GM18507 (cell line): ENCODE measurements around the gene TMTC2.

Source experiments
- DNase-seq: peaks from one replicate; pipeline ENCODE4 v3.0.0; 2011; ENCODE audit warnings: low read depth; ENCODE audit not compliant: insufficient read length; ENCODE audit errors: extremely low spot score
- FAIRE-seq: peaks from 2 replicates; lab custom pipeline; 2011; peaks lifted over from hg19 to GRCh38; lab: Jason Lieb, UNC

TMTC2 gene

GRCh38 chr12:82912406-82912805, 225.7 kb downstream of the TMTC2 start:
- DNase-seq (no peak), FAIRE-seq (no peak)

- no peak for FAIRE-seq
- DNase-seq, result no peak
These were observed 232.8 kb downstream of the TMTC2 start for GRCh38 chr12:82919388-82920054.

GRCh38 chr12:82923935-82924334, 237.2 kb downstream of the TMTC2 start:
- DNase-seq (no peak), FAIRE-seq (no peak)

- DNase-seq, result no peak
- no peak for FAIRE-seq
These were observed 239.9 kb downstream of the TMTC2 start for GRCh38 chr12:82926630-82927029.

DNA sequence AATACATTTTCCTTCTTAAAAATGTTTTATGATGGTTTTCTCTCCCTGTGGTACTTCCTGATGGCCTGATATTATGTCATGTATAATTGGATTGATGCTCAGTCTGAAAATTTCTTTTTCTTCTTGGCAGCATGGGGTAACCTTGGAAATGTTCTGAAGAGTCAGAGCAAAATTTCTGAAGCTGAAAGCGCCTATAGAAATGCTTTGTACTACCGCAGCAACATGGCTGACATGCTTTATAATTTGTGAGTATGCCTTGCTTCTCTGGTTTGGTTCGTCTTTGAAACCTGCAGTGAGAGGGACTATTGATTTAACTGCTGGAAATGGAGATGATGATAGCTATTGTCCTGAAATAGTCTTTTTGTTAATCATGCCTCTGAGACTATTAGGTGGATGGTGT, 243.6 kb downstream of the TMTC2 start:
- FAIRE-seq (no peak), DNase-seq (no peak)

DNA sequence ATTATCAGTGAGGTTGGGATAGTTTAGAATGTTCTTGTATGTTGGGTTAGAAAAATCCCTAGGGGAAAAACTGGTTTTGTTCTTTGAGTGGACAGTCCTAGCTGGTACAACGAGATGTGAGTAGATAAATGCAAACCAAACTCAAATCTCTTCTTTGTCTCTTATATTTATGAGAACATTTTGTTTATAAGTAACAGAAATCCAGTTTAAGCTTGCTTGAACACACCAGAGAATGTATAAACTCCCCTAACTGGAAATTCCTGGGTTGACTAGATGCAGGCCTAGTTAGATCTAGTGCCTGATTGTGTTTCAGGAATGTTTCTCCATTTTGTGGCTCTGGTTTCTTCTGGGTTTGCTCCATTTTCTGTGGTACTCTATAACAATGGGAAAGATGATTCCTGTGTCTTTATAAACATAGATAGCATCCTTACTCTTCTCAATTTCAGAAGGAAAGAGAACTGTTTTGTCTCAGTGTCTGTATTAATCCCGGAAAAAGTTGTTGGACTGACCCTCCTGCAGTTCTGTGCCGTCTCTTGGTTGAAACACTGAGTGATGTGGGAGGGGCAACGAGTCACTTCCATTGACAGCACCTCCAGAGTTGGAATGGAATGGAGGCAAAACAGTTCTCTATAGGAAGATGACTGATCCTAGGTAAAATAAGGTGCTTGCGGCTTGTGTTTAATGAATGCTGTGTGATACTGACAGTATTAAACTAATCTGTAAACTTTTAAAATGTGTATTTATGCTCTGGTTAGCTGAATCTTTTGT, 244.8 kb downstream of the TMTC2 start:
- DNase-seq (no peak), FAIRE-seq (no peak)

DNA sequence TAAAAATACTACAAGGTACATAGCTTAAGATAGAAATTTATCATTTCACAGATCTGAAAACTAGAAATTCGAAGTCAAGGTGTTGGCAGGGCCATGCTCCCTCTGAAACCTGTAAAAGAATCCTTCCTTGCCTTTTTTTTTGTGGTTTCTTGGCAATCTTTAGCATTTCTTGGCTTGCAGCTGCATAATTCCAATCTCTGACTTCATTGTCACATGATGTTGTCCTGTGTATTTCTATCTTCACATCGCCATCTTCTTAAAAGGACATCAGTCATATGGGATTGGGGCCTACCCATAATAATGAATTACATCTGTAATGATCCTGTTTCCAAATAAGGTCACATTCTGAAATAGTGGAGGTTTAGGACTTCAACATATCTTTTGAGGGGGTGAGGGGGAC, 250.4 kb downstream of the TMTC2 start:
- no peak for FAIRE-seq

GRCh38 chr12:82942521-82942920, 255.8 kb downstream of the TMTC2 start:
- FAIRE-seq, result no peak
- DNase-seq, result no peak

More for the DNA sequence above, 250.4 kb downstream of the TMTC2 start:
- DNase-seq, result no peak

- DNase-seq (no peak), FAIRE-seq (no peak)
These were observed 256.3 kb downstream of the TMTC2 start for GRCh38 chr12:82942991-82943401.

- FAIRE-seq (no peak), DNase-seq (no peak)
These were observed 261.8 kb downstream of the TMTC2 start for GRCh38 chr12:82948491-82948890.

GRCh38 chr12:82950356-82950755, 263.6 kb downstream of the TMTC2 start:
- no peak for DNase-seq
- no peak for FAIRE-seq

DNA sequence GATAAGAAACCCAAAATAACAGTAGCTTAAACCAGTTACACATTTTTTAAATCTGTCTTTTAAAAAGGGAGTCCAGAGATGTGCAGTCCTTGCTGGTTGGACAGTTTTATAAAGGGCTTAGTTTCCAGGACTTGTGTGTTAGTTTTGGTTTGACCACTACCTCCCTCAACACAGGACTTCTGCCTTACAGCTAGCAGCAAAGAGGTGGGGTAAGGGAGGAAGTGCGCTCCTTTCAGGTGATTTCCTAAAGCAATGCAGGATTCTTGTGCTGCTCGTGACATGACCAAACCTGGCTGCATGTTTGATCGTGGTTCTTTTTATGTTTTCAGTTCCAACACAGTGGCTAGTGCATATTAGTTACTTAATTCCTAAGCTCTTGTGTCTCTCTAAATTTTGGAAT, 266.2 kb downstream of the TMTC2 start:
- peak; percentile 38 for FAIRE-seq
- no peak for DNase-seq

- no peak for FAIRE-seq
- DNase-seq, result no peak
These were observed 266.7 kb downstream of the TMTC2 start for GRCh38 chr12:82953397-82953796.

DNA sequence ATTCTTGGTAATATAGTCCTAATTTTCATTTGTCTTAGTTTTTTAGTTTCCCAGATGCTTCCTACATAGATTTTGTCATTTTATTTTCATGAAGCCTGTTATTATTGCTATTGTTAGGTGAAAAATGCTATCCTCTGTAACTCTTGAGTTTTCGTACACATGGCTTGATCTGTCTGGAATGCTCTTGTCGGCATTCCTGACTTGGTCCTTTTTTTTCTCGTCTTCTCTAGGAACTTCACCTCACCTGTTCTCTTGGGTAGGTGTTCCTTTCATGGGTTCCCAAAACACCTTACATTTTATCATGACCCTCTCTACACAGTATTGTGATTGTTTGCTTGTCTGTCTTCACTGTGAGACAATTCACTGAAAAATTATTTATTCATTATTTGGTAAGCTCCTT, 267.4 kb downstream of the TMTC2 start:
- no peak for DNase-seq
- no peak for FAIRE-seq

DNA sequence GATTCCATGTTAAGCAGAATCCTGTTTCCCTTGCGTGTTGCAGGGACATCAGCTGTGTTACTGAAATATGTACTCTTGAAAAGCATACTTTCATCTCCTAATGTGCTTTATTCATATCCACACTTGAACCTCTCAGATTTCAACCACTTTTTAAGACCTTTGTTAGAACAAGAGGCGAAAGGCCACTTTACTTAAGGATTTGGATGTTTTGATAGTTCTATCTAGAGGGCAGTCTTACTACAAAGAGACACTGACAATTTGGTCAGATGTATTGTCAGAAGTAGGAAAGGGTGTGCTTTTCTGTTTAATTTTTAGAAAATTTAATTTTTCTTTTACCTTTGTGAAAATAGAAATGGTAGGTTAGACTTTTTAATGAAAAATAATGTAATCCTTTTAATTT, 267.9 kb downstream of the TMTC2 start:
- no peak for DNase-seq
- no peak for FAIRE-seq

GRCh38 chr12:82955043-82955442, 268.3 kb downstream of the TMTC2 start:
- no peak for DNase-seq
- FAIRE-seq, result no peak

GRCh38 chr12:82958966-82959365, 272.3 kb downstream of the TMTC2 start:
- DNase-seq (no peak), FAIRE-seq (no peak)

DNA sequence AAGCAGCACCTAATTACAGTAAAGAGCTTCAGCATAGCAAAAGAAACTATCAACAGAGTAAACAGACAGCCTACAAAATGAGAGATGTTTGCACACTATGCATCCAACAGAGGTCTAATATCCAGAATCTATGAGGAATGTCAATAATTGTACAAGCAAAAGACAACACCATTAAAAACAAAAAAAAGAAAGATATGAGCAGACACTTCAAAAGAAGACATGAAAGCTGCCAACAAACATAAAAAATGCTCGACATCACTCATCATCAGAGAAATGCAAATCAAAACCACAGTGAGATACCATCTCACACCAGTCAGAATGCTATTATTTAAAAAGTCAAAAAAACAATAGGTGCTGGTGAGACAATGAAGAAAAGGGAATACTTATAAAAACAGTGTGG, 273.1 kb downstream of the TMTC2 start:
- DNase-seq (no peak), FAIRE-seq (no peak)

- FAIRE-seq, result no peak
These were observed 275.1 kb downstream of the TMTC2 start for GRCh38 chr12:82961835-82962234.

GRCh38 chr12:82963956-82964355, 277.2 kb downstream of the TMTC2 start:
- FAIRE-seq (no peak), DNase-seq (no peak)

More at GRCh38 chr12:82961835-82962234, 275.1 kb downstream of the TMTC2 start:
- no peak for DNase-seq

DNA sequence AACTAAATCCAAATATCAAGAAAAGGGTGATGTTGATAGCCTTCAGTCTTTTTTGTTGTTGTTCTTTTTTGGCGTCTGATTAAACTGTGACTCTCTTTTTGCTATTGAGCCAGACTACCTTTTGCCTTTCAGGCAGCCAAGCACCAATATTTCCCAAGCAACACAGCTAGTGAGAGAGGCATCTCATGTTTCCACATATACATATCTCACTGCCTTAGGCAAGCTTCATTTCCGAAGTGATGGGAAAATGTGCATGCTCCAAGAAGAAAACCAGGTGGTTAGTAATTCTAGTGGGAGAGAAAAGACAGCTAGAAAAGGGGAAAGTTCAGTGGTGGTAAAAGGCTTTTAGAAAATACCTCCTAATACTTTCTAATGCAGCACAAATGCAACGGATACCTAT, 277.7 kb downstream of the TMTC2 start:
- no peak for FAIRE-seq
- no peak for DNase-seq
